GM23338 (cell line): ENCODE measurements around the gene MGME1. TPM values are rescaled to one million over a fixed set of nuclear protein-coding genes. Genes with fewer than 3 reads are reported as not detected.
A peak's percentile ranks its signal among the peaks of the same experiment; 100 is the strongest.

ENCODE experiments used
- ATAC-seq: fragments of 200-7000 bp; cut with Tn5 transposase; 3 replicates; pipeline ENCODE4 v1.9.1; 2020
- DNase-seq: peaks from one replicate; pipeline ENCODE4 v3.0.0-alpha.2; 2015; ENCODE audit warnings: low spot score
- H2AFZ ChIP-seq: fragments of 200-600 bp; sonication (generic); 2 replicates; pipeline ENCODE4 v1.8.0; 2016; ENCODE audit warnings: antibody characterized with exemption, mild to moderate bottlenecking, moderate library complexity
- H3F3A ChIP-seq: fragments of 200-600 bp; sonication (generic); replicated peaks from 2 replicates; pipeline ENCODE4 v1.8.0; 2017; ENCODE audit warnings: antibody characterized with exemption, mixed run types, low read depth
- H3K27ac ChIP-seq: fragments of 200-600 bp; sonication (generic); 2 replicates; pipeline ENCODE4 v1.6.1; 2016; ENCODE audit warnings: low read depth
- H3K27me3 ChIP-seq: fragments of 200-600 bp; sonication (generic); 2 replicates; pipeline ENCODE4 v1.8.0; 2016; ENCODE audit warnings: mild to moderate bottlenecking, mixed run types, moderate library complexity; ENCODE audit not compliant: insufficient read depth
- H3K36me3 ChIP-seq: fragments of 200-600 bp; sonication (generic); 2 replicates; pipeline ENCODE4 v1.8.0; 2016; ENCODE audit warnings: mild to moderate bottlenecking; ENCODE audit not compliant: insufficient read depth
- H3K4me1 ChIP-seq: fragments of 200-600 bp; sonication (generic); 2 replicates; pipeline ENCODE4 v1.8.0; 2016; ENCODE audit warnings: mild to moderate bottlenecking, moderate library complexity; ENCODE audit not compliant: insufficient read depth
- H3K4me2 ChIP-seq: fragments of 200-600 bp; sonication (generic); 2 replicates; pipeline ENCODE4 v1.7.1; 2017; ENCODE audit warnings: mixed run types
- H3K4me3 ChIP-seq: fragments of 200-600 bp; sonication (generic); 2 replicates; pipeline ENCODE4 v1.6.1; 2016; ENCODE audit warnings: mixed run types
- H3K79me2 ChIP-seq: fragments of 200-600 bp; sonication (generic); replicated peaks from 2 replicates; pipeline ENCODE4 v1.8.0; 2017; ENCODE audit warnings: mild to moderate bottlenecking; ENCODE audit not compliant: insufficient read depth
- H3K9me2 ChIP-seq: fragments of 200-600 bp; sonication (generic); 2 replicates; pipeline ENCODE4 v1.8.0; 2017; ENCODE audit not compliant: insufficient read depth
- H4K20me1 ChIP-seq: fragments of 200-600 bp; sonication (generic); replicated peaks from 2 replicates; pipeline ENCODE4 v1.8.0; 2017; ENCODE audit warnings: mild to moderate bottlenecking; ENCODE audit not compliant: insufficient read depth
- H3K27ac Mint-ChIP-seq: 2 replicates; pipeline ENCODE4 v1.8.0; 2020; ENCODE audit warnings: inconsistent platforms, mild to moderate bottlenecking, moderate library complexity, mixed read lengths
- H3K27me3 Mint-ChIP-seq: 3 replicates; pipeline ENCODE4 v1.8.0; 2022; ENCODE audit warnings: low read depth, mild to moderate bottlenecking, moderate library complexity, mixed read lengths, inconsistent platforms; ENCODE audit not compliant: insufficient read depth, poor library complexity
- H3K36me3 Mint-ChIP-seq: 3 replicates; pipeline ENCODE4 v1.8.0; 2021; ENCODE audit warnings: low read depth, mild to moderate bottlenecking, inconsistent platforms, moderate library complexity, mixed read lengths
- H3K4me1 Mint-ChIP-seq: 3 replicates; pipeline ENCODE4 v1.8.0; 2020; ENCODE audit warnings: mild to moderate bottlenecking, inconsistent platforms, mixed read lengths
- H3K4me3 Mint-ChIP-seq: 3 replicates; pipeline ENCODE4 v1.8.0; 2021; ENCODE audit warnings: moderate library complexity, mild to moderate bottlenecking, inconsistent platforms, mixed read lengths
- H3K9me3 Mint-ChIP-seq: 3 replicates; pipeline ENCODE4 v1.8.0; 2020; ENCODE audit warnings: moderate library complexity, mild to moderate bottlenecking, inconsistent platforms, mixed read lengths
- CREB1 ChIP-seq: fragments of 250-450 bp; sonication (Bioruptor Pico); IDR thresholded peaks from 2 replicates; pipeline ENCODE4 v1.5.0; 2020; ENCODE audit warnings: low read depth, mild to moderate bottlenecking, moderate library complexity
- EZH2 ChIP-seq: fragments of 200-600 bp; sonication (generic); IDR thresholded peaks from one replicate; pipeline ENCODE4 v1.8.0; 2017; ENCODE audit warnings: antibody characterized with exemption, mild to moderate bottlenecking, low read depth; ENCODE audit not compliant: unreplicated experiment
- JUNB ChIP-seq: IDR thresholded peaks from one replicate; pipeline ENCODE4 v1.6.1; 2016; ENCODE audit warnings: antibody characterized with exemption; ENCODE audit not compliant: unreplicated experiment
- NANOG ChIP-seq: IDR thresholded peaks from 2 replicates; pipeline ENCODE4 v1.6.1; 2016; ENCODE audit warnings: antibody characterized with exemption, borderline replicate concordance
- POLR2AphosphoS5 ChIP-seq: IDR thresholded peaks from 2 replicates; pipeline ENCODE4 v1.6.1; 2016; ENCODE audit warnings: antibody characterized with exemption, low read depth
- STAT1 ChIP-seq: IDR thresholded peaks from one replicate; pipeline ENCODE4 v1.6.1; 2016; ENCODE audit warnings: antibody characterized with exemption; ENCODE audit not compliant: unreplicated experiment
- ZNF114 ChIP-seq: fragments of 250-450 bp; sonication (Bioruptor Pico); IDR thresholded peaks from 2 replicates; pipeline ENCODE4 v1.5.0; 2020; ENCODE audit warnings: mild to moderate bottlenecking, moderate library complexity
- ZNF331 ChIP-seq: fragments of 250-450 bp; sonication (Bioruptor Pico); IDR thresholded peaks from 2 replicates; pipeline ENCODE4 v1.5.0; 2020; ENCODE audit warnings: low read depth, mild to moderate bottlenecking, moderate library complexity
- polyA plus RNA-seq: library from polyadenylated mRNA; unstranded; fragments of >200 nt; fragmentation: Nextera tagmentation; extraction: Ambion mirVana; gene quantifications from 2 replicates; pipeline ENCODE4 v1.2.1, GENCODE V29; 2016
- total RNA-seq: library from RNA; depleted of rRNA; stranded (reverse); fragments of >200 nt; shearing (Covaris generic); gene quantifications from 2 replicates; pipeline ENCODE4 v1.2.3, GENCODE V29; 2014
- TF ChIP-seq, protein P1 (sequence below), 2 experiments: fragments of 200-600 bp in 1 of 2; sonication (generic) in 1 of 2; conservative IDR thresholded peaks; 2 replicates each; pipeline versions ENCODE4 v1.5.1 to v1.6.1; 2016 to 2017; ENCODE audit warnings: antibody characterized with exemption in 2 of 2, low read depth in 2 of 2, mild to moderate bottlenecking in 2 of 2, moderate library complexity in 1 of 2
- TF ChIP-seq, protein P2 (sequence below): IDR thresholded peaks from one replicate; pipeline ENCODE4 v1.6.1; 2018; ENCODE audit warnings: antibody characterized with exemption; ENCODE audit not compliant: unreplicated experiment
- TF ChIP-seq, protein P3 (sequence below): IDR thresholded peaks from 2 replicates; pipeline ENCODE4 v1.6.1; 2016; ENCODE audit warnings: antibody characterized with exemption
- TF ChIP-seq, protein P4 (sequence below): fragments of 250-450 bp; sonication (Bioruptor Pico); IDR thresholded peaks from 2 replicates; pipeline ENCODE4 v1.5.0; 2020; ENCODE audit warnings: mild to moderate bottlenecking, moderate library complexity

Gene MGME1
- total and polyA plus RNA-seq, 2 experiments from 2014 or later, result 43.1 to 56.9 TPM

DNA sequence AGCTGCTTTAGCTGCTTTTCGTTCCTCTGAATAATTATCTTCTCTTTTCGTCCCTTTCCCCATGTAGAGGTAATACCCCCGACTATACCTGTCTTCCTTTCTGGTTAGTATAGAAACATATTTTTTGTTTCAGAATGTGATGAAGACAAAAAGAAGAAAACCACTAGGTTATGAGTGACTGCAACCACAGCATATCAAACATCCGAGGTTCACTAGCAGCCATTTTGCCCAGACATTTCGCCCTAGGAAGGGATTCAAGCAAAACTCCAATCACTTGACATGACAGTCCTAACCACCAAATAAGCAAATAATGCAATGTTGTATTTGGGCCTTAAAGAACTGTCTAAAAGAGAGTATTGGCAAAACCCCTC, 9.6 kb upstream of the MGME1 start:
- H2AFZ ChIP-seq, result no peak overlapping the region
- H3K4me3 ChIP-seq, result peak overlapping the region; percentile 19; the same call in 1 of the 2 replicates
- Mint-ChIP-seq H3K4me1 (peaks cover 58% of the 10 kb centered on the region), H3K27ac (peak overlapping the region; percentile 72), H3K27me3 (peaks cover 11% of the 10 kb centered on the region), H3K36me3 (peaks cover 78% of the 10 kb centered on the region), H3K9me3 (no peaks in the 10 kb centered on the region), H3K4me3 (peak overlapping the region; percentile 23; the same call in 1 of the 3 replicates)
- H3K4me2 ChIP-seq, result peak overlapping the region; percentile 53; the same call in 1 of the 2 replicates
- no peaks in the 10 kb centered on the region for H3K27me3 ChIP-seq
- no peak for ATAC-seq
- TF ChIP-seq CREB1 (CRISPR knock-in tag) (no peak), ZNF114 (CRISPR knock-in tag) (no peak), POLR2AphosphoS5 (no peak), ZNF331 (no peak), JUNB (no peak), NANOG (no peak), EZH2 (no peak), STAT1 (no peak)
- TF ChIP-seq, protein P1, sequence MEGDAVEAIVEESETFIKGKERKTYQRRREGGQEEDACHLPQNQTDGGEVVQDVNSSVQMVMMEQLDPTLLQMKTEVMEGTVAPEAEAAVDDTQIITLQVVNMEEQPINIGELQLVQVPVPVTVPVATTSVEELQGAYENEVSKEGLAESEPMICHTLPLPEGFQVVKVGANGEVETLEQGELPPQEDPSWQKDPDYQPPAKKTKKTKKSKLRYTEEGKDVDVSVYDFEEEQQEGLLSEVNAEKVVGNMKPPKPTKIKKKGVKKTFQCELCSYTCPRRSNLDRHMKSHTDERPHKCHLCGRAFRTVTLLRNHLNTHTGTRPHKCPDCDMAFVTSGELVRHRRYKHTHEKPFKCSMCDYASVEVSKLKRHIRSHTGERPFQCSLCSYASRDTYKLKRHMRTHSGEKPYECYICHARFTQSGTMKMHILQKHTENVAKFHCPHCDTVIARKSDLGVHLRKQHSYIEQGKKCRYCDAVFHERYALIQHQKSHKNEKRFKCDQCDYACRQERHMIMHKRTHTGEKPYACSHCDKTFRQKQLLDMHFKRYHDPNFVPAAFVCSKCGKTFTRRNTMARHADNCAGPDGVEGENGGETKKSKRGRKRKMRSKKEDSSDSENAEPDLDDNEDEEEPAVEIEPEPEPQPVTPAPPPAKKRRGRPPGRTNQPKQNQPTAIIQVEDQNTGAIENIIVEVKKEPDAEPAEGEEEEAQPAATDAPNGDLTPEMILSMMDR (conservative IDR thresholded peaks at IDR 0.05; ENCODE audit: low read depth in 2 of 2), result no peak
- TF ChIP-seq, protein P2, sequence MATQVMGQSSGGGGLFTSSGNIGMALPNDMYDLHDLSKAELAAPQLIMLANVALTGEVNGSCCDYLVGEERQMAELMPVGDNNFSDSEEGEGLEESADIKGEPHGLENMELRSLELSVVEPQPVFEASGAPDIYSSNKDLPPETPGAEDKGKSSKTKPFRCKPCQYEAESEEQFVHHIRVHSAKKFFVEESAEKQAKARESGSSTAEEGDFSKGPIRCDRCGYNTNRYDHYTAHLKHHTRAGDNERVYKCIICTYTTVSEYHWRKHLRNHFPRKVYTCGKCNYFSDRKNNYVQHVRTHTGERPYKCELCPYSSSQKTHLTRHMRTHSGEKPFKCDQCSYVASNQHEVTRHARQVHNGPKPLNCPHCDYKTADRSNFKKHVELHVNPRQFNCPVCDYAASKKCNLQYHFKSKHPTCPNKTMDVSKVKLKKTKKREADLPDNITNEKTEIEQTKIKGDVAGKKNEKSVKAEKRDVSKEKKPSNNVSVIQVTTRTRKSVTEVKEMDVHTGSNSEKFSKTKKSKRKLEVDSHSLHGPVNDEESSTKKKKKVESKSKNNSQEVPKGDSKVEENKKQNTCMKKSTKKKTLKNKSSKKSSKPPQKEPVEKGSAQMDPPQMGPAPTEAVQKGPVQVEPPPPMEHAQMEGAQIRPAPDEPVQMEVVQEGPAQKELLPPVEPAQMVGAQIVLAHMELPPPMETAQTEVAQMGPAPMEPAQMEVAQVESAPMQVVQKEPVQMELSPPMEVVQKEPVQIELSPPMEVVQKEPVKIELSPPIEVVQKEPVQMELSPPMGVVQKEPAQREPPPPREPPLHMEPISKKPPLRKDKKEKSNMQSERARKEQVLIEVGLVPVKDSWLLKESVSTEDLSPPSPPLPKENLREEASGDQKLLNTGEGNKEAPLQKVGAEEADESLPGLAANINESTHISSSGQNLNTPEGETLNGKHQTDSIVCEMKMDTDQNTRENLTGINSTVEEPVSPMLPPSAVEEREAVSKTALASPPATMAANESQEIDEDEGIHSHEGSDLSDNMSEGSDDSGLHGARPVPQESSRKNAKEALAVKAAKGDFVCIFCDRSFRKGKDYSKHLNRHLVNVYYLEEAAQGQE, result no peak
- TF ChIP-seq, protein P3, sequence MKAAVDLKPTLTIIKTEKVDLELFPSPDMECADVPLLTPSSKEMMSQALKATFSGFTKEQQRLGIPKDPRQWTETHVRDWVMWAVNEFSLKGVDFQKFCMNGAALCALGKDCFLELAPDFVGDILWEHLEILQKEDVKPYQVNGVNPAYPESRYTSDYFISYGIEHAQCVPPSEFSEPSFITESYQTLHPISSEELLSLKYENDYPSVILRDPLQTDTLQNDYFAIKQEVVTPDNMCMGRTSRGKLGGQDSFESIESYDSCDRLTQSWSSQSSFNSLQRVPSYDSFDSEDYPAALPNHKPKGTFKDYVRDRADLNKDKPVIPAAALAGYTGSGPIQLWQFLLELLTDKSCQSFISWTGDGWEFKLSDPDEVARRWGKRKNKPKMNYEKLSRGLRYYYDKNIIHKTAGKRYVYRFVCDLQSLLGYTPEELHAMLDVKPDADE, result no peak
- TF ChIP-seq, protein P4, sequence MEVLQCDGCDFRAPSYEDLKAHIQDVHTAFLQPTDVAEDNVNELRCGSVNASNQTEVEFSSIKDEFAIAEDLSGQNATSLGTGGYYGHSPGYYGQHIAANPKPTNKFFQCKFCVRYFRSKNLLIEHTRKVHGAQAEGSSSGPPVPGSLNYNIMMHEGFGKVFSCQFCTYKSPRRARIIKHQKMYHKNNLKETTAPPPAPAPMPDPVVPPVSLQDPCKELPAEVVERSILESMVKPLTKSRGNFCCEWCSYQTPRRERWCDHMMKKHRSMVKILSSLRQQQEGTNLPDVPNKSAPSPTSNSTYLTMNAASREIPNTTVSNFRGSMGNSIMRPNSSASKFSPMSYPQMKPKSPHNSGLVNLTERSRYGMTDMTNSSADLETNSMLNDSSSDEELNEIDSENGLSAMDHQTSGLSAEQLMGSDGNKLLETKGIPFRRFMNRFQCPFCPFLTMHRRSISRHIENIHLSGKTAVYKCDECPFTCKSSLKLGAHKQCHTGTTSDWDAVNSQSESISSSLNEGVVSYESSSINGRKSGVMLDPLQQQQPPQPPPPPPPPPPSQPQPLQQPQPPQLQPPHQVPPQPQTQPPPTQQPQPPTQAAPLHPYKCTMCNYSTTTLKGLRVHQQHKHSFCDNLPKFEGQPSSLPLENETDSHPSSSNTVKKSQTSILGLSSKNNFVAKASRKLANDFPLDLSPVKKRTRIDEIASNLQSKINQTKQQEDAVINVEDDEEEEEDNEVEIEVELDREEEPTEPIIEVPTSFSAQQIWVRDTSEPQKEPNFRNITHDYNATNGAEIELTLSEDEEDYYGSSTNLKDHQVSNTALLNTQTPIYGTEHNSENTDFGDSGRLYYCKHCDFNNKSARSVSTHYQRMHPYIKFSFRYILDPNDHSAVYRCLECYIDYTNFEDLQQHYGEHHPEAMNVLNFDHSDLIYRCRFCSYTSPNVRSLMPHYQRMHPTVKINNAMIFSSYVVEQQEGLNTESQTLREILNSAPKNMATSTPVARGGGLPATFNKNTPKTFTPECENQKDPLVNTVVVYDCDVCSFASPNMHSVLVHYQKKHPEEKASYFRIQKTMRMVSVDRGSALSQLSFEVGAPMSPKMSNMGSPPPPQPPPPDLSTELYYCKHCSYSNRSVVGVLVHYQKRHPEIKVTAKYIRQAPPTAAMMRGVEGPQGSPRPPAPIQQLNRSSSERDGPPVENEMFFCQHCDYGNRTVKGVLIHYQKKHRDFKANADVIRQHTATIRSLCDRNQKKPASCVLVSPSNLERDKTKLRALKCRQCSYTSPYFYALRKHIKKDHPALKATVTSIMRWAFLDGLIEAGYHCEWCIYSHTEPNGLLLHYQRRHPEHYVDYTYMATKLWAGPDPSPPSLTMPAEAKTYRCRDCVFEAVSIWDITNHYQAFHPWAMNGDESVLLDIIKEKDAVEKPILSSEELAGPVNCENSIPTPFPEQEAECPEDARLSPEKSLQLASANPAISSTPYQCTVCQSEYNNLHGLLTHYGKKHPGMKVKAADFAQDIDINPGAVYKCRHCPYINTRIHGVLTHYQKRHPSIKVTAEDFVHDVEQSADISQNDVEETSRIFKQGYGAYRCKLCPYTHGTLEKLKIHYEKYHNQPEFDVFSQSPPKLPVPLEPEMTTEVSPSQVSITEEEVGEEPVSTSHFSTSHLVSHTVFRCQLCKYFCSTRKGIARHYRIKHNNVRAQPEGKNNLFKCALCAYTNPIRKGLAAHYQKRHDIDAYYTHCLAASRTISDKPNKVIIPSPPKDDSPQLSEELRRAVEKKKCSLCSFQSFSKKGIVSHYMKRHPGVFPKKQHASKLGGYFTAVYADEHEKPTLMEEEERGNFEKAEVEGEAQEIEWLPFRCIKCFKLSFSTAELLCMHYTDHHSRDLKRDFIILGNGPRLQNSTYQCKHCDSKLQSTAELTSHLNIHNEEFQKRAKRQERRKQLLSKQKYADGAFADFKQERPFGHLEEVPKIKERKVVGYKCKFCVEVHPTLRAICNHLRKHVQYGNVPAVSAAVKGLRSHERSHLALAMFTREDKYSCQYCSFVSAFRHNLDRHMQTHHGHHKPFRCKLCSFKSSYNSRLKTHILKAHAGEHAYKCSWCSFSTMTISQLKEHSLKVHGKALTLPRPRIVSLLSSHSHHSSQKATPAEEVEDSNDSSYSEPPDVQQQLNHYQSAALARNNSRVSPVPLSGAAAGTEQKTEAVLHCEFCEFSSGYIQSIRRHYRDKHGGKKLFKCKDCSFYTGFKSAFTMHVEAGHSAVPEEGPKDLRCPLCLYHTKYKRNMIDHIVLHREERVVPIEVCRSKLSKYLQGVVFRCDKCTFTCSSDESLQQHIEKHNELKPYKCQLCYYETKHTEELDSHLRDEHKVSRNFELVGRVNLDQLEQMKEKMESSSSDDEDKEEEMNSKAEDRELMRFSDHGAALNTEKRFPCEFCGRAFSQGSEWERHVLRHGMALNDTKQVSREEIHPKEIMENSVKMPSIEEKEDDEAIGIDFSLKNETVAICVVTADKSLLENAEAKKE (CRISPR knock-in tag), result no peak
- H3K9me2 ChIP-seq, result no peaks in the 10 kb centered on the region
- H3F3A ChIP-seq, result peaks cover 7% of the 10 kb centered on the region; the same call in 1 of the 2 replicates
- no peak for DNase-seq
- H4K20me1 ChIP-seq, result peaks cover 90% of the 10 kb centered on the region
- peaks cover 100% of the 10 kb centered on the region for H3K79me2 ChIP-seq
- H3K27ac ChIP-seq, result peak overlapping the region; percentile 67
- H3K36me3 ChIP-seq, result peaks cover 15% of the 10 kb centered on the region
- H3K4me1 ChIP-seq, result peaks cover 49% of the 10 kb centered on the region
